Activated T-cell treated with anti-CD3 and anti-CD28 coated beads, Interleukin-2, amount 50 U/mL, for 48 hours (primary cell): Measurements from ENCODE around the gene TACR1.

Source experiments
- DNase-seq, 2 experiments: peaks; one replicate each; pipeline ENCODE4 v3.0.0-alpha.2; 2020

Gene TACR1

GRCh38 chr2:75010571-75010970, 188.7 kb downstream of the TACR1 start:
- no peak for DNase-seq

- no peak for DNase-seq
Observed at GRCh38 chr2:75007819-75008218, 191.5 kb downstream of the TACR1 start.

DNA sequence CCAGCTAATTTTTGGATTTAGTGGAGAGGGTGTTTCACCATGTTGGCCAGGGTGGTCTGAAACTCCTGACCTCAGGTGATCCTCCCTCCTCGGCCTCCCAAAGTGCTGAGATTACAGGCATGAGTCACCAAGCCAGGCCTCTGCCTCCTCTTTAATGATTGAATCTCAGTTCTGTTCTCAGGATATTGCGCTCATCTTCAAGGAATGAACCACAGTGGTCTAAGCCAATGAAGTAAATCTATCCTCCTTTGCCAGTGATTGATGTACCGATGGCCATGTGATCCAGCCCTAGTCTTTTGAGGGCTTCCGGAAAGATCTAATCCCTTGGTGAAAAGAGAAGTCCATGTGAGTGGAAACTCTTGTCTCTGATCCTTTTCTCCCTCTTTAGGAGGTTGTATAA, 192.3 kb downstream of the TACR1 start:
- no peak for DNase-seq

DNA sequence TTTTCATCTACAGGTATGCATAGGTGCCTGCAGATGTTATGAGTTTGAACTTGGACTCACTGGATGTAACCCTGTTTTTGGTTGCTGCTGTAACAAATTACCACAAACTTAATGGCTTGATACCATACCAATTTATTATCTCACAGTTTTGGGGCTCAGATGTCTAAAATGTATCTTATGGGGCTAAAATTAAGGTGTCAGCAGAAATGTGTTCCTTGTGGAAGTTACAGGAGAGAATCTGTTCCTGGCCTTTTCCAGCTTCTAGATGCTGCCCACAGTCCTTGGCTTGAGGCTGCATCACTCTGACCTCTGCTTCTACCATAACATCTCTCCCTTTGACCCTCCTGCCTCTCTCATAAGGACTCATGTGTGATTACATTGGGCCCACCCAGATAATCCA, 193.3 kb downstream of the TACR1 start:
- no peak for DNase-seq

DNA sequence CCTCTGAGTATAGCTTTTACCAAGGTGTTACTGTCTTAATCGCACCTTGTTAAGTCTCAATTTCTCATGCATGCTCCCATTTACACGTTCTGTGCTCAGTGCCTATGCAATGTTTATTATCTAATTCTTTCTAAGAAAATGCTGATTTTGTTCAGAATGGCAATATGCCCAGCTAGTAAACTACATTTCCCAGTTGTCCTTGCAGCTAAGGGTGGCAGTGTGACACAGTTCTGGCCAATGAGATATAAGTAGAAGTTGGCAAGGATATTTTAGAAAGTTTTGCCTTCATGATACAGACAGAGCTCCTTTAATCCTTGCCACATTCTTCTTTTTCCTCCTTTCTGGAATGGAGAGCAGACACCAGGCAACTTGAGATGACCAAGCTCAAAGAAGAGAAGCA, 195.5 kb downstream of the TACR1 start:
- no peak for DNase-seq

- no peak for DNase-seq
Observed at GRCh38 chr2:75003276-75003675, 196.0 kb downstream of the TACR1 start.

- DNase-seq: no peak
Observed at GRCh38 chr2:75002007-75002406, 197.3 kb downstream of the TACR1 start.

DNA sequence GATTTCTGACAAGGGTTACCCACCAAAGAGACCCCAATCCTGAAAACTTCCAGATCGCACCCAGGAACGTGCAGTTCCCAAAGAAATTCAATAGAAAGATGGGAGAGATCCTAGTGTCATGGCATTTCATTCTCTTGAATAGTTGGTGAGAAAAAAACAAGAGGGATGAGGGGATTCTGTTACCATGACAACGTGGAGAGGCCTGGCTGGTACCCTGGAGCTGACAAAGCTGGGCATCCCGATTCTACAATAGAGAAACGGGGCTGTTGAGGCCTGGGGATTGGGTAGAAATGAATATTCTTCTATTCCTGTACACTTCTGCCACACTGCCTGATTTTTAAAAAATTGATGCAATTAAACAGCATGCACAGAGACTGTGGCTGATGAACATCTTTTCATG, 199.9 kb downstream of the TACR1 start:
- no peak for DNase-seq
